ENCODE measurements around the gene MAPRE3. TPM values are rescaled to one million over a fixed set of nuclear protein-coding genes. Genes with fewer than 3 reads are reported as not detected.
A peak's percentile ranks its signal among the peaks of the same experiment; 100 is the strongest.

MAPRE3 gene
- total and polyA plus RNA-seq, 2 donors (not counting 3 experiments of a cell fraction or from before 2014, with no cell fraction given), result 4.4 to 6.1 TPM

DNA sequence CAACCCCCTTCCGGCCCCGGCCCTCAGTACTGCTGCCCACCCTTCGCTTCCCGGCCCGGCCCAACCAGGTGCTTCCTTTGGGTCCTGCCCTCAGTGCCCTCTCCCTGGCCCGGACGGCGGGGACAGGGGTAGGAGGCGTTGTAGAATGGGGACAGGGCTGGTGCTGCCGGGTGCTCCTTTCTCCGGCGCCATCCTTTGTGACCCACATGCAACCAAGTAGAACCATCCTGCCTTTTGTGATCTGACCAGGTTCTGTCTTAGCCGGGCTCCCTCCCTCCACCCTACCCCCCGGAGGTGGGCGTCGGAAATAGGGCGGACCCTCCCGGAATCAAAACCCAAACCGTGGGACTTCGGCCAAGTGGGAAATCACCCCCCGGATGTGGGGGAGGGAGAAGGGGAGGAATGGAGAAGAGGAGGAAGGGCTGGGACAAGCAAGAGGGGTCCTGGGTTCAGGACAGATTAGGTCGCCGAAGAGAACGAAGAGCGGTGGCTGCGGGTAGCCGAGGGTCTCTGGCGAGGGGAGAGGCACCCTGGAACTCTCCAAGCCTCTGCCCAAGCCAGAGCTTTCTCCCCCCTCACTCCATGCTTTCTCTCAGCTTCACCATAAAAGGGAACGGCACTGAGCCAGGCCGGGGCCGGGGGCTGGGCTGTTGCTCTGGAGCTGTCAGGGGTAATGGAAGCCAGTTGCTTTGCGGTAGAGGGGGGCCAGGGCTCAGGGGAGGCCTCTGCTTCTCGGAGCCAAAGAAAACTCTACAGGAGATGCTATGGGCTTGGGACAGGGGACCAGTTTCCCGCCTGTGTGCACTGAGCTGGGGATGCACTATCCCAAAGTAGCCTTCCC, 101.8 kb downstream of the MAPRE3 start:
- peak overlapping the region; percentile 88 for H3K9ac ChIP-seq (replicated peaks; ENCODE audit: extremely low read depth, insufficient read depth, low read length)
- FAIRE-seq, result no peak
- ChIA-PET CTCF (interaction anchor here (1.0 to 2.8 kb wide), 6 partner anchors 9 to 119 kb away, joined by 3 to 27 read pairs (median 12); partner anchors contain the start of gene AGBL5), POLR2A (interaction anchor here (0.9 to 1.9 kb wide), 3 partner anchors 9 to 21 kb away, joined by 4 to 7 read pairs (median 6); partner anchors contain the start of gene AGBL5)
- TF ChIP-seq EZH2 (IDR thresholded peaks at IDR 0.05; ENCODE audit: borderline replicate concordance, low read depth, low read length, severe bottlenecking) (no peak), GATA2 (IDR thresholded peaks at IDR 0.05; ENCODE audit: insufficient read depth, insufficient read length, low read depth, low read length) (no peak), POLR2A (IDR thresholded peaks at IDR 0.05; ENCODE audit: low read depth, low read length) (no peak), FOS (IDR thresholded peaks at IDR 0.05; ENCODE audit: borderline replicate concordance, insufficient read depth, low read length) (no peak), MYC (IDR thresholded peaks at IDR 0.05; ENCODE audit: low read depth, low read length) (no peak), POLR2AphosphoS5 (IDR thresholded peaks at IDR 0.05; ENCODE audit: insufficient read depth, low read depth, low read length) (no peak), JUN (IDR thresholded peaks at IDR 0.05; ENCODE audit: borderline replicate concordance, insufficient read depth, insufficient read length, low read depth) (no peak)
- TF ChIP-seq, protein P1, sequence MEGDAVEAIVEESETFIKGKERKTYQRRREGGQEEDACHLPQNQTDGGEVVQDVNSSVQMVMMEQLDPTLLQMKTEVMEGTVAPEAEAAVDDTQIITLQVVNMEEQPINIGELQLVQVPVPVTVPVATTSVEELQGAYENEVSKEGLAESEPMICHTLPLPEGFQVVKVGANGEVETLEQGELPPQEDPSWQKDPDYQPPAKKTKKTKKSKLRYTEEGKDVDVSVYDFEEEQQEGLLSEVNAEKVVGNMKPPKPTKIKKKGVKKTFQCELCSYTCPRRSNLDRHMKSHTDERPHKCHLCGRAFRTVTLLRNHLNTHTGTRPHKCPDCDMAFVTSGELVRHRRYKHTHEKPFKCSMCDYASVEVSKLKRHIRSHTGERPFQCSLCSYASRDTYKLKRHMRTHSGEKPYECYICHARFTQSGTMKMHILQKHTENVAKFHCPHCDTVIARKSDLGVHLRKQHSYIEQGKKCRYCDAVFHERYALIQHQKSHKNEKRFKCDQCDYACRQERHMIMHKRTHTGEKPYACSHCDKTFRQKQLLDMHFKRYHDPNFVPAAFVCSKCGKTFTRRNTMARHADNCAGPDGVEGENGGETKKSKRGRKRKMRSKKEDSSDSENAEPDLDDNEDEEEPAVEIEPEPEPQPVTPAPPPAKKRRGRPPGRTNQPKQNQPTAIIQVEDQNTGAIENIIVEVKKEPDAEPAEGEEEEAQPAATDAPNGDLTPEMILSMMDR (IDR thresholded peaks at IDR 0.05; ENCODE audit: extremely low read depth in 1 of 2, insufficient read depth in 1 of 2, low read depth in 1 of 2, low read length in 2 of 2), result no peak
- TF ChIP-seq, protein P2, sequence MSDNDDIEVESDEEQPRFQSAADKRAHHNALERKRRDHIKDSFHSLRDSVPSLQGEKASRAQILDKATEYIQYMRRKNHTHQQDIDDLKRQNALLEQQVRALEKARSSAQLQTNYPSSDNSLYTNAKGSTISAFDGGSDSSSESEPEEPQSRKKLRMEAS (IDR thresholded peaks at IDR 0.05; ENCODE audit: insufficient read depth, insufficient read length), result no peak
- peak overlapping the region; percentile 6 to 68 (median 39) for H3K4me3 ChIP-seq (replicated peaks in 1 of 3; ENCODE audit: insufficient read depth in 1 of 3, low read depth in 1 of 3, low read length in 3 of 3)
- peak overlapping the region; percentile 53 for H2AFZ ChIP-seq (ENCODE audit: low read depth, low read length)
- BruUV-seq (replicated peaks), result no TSS peak
- DNase-seq (ENCODE audit: low read depth, low spot score), result peak; percentile 32
- H3K9me3 ChIP-seq (replicated peaks; ENCODE audit: control insufficient read depth, insufficient read depth, low read length), result no peaks in the 10 kb centered on the region
- peaks cover 17% of the 10 kb centered on the region for H3K4me1 ChIP-seq (ENCODE audit: control insufficient read depth, extremely low read depth, insufficient read depth, low read length)
- no peaks in the 10 kb centered on the region for H4K20me1 ChIP-seq (replicated peaks; ENCODE audit: control insufficient read depth, extremely low read depth, insufficient read depth, low read length)
- peaks cover 11 to 19% of the 10 kb centered on the region in 2 experiments for H3K36me3 ChIP-seq (ENCODE audit: control insufficient read depth in 2 of 2, extremely low read depth in 1 of 2, insufficient read depth in 2 of 2, low read length in 2 of 2)
- dilution Hi-C loops (cut with MboI; ENCODE audit: extremely low pct_ligation_motif_present, low sequenced_read_pairs), result no loop called here
- intact Hi-C loops (cut with micrococcal nuclease), result loop anchor here (1.0 to 2.0 kb wide), 5 partner anchors 9 to 223 kb away; partner anchors contain the start of genes AGBL5 and DPYSL5
- peak overlapping the region; percentile 32 for H3K4me2 ChIP-seq (ENCODE audit: insufficient read depth, low read length)
- H3K79me2 ChIP-seq (ENCODE audit: control insufficient read depth, insufficient read depth, low read length), result peaks cover 34% of the 10 kb centered on the region
- H3K27ac ChIP-seq (ENCODE audit: insufficient read depth, low read depth, low read length), result peak overlapping the region; percentile 4
- H3K9me1 ChIP-seq (replicated peaks; ENCODE audit: control insufficient read depth, extremely low read depth, insufficient read depth, low read length), result no peaks in the 10 kb centered on the region
- no peaks in the 10 kb centered on the region for H3K27me3 ChIP-seq (ENCODE audit: control insufficient read depth in 2 of 2, insufficient read depth in 2 of 2, low read length in 2 of 2)

Measured in endothelial cell of umbilical vein (primary cell).